Vagina (tissue), 2 donors: ENCODE measurements around the gene B3GLCT.

ENCODE experiments used
- POLR2A ChIP-seq, 2 donors: fragments of 450-650 bp; IDR thresholded peaks; one replicate each; pipeline ENCODE4 v1.6.1; 2017; ENCODE audit warnings: antibody characterized with exemption in 2 of 2, mild to moderate bottlenecking in 2 of 2, moderate library complexity in 2 of 2
- POLR2AphosphoS5 ChIP-seq, 2 donors: sonication (generic); formaldehyde crosslinking; IDR thresholded peaks; one replicate each; pipeline ENCODE4 v1.9.0; 2017; ENCODE audit warnings: antibody characterized with exemption in 2 of 2, mild to moderate bottlenecking in 2 of 2, low read depth in 1 of 2; ENCODE audit not compliant: insufficient read depth in 1 of 2
- TF ChIP-seq, protein P1 (sequence below), 3 experiments: fragments of 450-650 bp in 2 of 3; fragments of 200-600 bp in 1 of 3; sonication (generic) in 1 of 3; IDR thresholded peaks; one replicate each; pipeline ENCODE4 v1.5.1; 2017 to 2019; ENCODE audit warnings: antibody characterized with exemption in 3 of 3, mild to moderate bottlenecking in 2 of 3, moderate library complexity in 2 of 3

DNA sequence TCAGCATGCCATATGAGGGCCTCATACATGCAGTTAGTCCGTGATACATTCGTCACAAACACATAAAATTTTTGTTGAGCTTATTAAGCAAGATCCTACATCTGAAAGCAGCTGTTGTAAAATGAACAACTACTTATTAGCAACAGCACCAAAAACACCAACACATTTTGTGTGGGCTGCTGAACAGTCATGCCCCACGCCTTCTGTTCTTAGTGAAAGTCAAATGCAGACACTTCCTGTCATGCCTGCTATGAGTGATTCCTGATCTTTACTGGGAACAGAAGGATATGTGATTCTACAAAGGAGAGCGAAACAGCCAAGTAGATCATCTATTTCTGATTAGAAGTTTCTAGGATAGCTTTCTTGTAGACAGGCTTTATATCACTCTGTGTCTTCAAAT, 4.2 kb upstream of the B3GLCT start:
- TF ChIP-seq, protein P1, sequence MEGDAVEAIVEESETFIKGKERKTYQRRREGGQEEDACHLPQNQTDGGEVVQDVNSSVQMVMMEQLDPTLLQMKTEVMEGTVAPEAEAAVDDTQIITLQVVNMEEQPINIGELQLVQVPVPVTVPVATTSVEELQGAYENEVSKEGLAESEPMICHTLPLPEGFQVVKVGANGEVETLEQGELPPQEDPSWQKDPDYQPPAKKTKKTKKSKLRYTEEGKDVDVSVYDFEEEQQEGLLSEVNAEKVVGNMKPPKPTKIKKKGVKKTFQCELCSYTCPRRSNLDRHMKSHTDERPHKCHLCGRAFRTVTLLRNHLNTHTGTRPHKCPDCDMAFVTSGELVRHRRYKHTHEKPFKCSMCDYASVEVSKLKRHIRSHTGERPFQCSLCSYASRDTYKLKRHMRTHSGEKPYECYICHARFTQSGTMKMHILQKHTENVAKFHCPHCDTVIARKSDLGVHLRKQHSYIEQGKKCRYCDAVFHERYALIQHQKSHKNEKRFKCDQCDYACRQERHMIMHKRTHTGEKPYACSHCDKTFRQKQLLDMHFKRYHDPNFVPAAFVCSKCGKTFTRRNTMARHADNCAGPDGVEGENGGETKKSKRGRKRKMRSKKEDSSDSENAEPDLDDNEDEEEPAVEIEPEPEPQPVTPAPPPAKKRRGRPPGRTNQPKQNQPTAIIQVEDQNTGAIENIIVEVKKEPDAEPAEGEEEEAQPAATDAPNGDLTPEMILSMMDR (IDR thresholded peaks at IDR 0.05): no peak
- TF ChIP-seq POLR2AphosphoS5 (IDR thresholded peaks at IDR 0.05; ENCODE audit: insufficient read depth in 1 of 2, low read depth in 1 of 2) (no peak), POLR2A (IDR thresholded peaks at IDR 0.05) (no peak)
